Vagina (tissue), 2 donors: ENCODE results near the gene PMFBP1. TPM values are rescaled to one million over a fixed set of nuclear protein-coding genes. Genes with fewer than 3 reads are reported as not detected.

Experiments used
- DNase-seq, 2 donors: peaks; one replicate each; pipeline ENCODE4 v3.0.0-alpha.2; 2017; ENCODE audit errors: extremely low spot score in 2 of 2
- H3K27ac ChIP-seq: fragments of 200-600 bp; sonication (generic); one replicate; pipeline ENCODE4 v1.5.1; 2019
- H3K27me3 ChIP-seq: fragments of 200-600 bp; sonication (generic); one replicate; pipeline ENCODE4 v1.5.1; 2019
- H3K36me3 ChIP-seq, 2 donors: fragments of 200-600 bp; sonication (generic); one replicate each; pipeline ENCODE4 v1.5.1; 2017 to 2019
- H3K4me1 ChIP-seq: fragments of 200-600 bp; sonication (generic); one replicate; pipeline ENCODE4 v1.5.1; 2019
- H3K4me3 ChIP-seq, 2 donors: fragments of 200-600 bp; sonication (generic); 1 replicate in 1 of 2; 2 replicates in 1 of 2; pipeline ENCODE4 v1.5.1; 2016 to 2019
- H3K9me3 ChIP-seq: fragments of 200-600 bp; sonication (generic); one replicate; pipeline ENCODE4 v1.5.1; 2019
- CTCF ChIP-seq, 3 experiments: fragments of 450-650 bp in 2 of 3; fragments of 200-600 bp in 1 of 3; sonication (generic) in 1 of 3; IDR thresholded peaks; one replicate each; pipeline ENCODE4 v1.5.1; 2017 to 2019; ENCODE audit warnings: antibody characterized with exemption in 3 of 3, mild to moderate bottlenecking in 2 of 3, moderate library complexity in 2 of 3
- POLR2A ChIP-seq, 2 donors: fragments of 450-650 bp; IDR thresholded peaks; one replicate each; pipeline ENCODE4 v1.6.1; 2017; ENCODE audit warnings: antibody characterized with exemption in 2 of 2, mild to moderate bottlenecking in 2 of 2, moderate library complexity in 2 of 2
- POLR2AphosphoS5 ChIP-seq, 2 donors: sonication (generic); formaldehyde crosslinking; IDR thresholded peaks; one replicate each; pipeline ENCODE4 v1.9.0; 2017; ENCODE audit warnings: antibody characterized with exemption in 2 of 2, mild to moderate bottlenecking in 2 of 2, low read depth in 1 of 2; ENCODE audit not compliant: insufficient read depth in 1 of 2
- intact Hi-C: fragments of 100-400 bp; cut with DNase I; formaldehyde crosslinking; loops from one replicate; pipeline ENCODE4 v1.15.1; 2023
- total RNA-seq: library from RNA; depleted of rRNA; stranded (reverse); fragments of >200 nt; gene quantifications from one replicate; pipeline ENCODE4 v1.2.3, GENCODE V29; 2016

PMFBP1 gene
- total RNA-seq, 1 donor from 2014 or later, result not detected

- DNase-seq, result no peak
- intact Hi-C loops, result no loop called here
- Histone ChIP-seq H3K27ac (no peak overlapping the region), H3K27me3 (no peaks in the 10 kb centered on the region), H3K9me3 (no peaks in the 10 kb centered on the region), H3K4me1 (no peaks in the 10 kb centered on the region), H3K4me3 (no peak overlapping the region), H3K36me3 (no peaks in the 10 kb centered on the region)
- TF ChIP-seq POLR2A (IDR thresholded peaks at IDR 0.05) (no peak), POLR2AphosphoS5 (IDR thresholded peaks at IDR 0.05; ENCODE audit: insufficient read depth in 1 of 2, low read depth in 1 of 2) (no peak), CTCF (IDR thresholded peaks at IDR 0.05) (no peak)
These were observed 18.0 kb upstream of the PMFBP1 start for GRCh38 chr16:72189865-72190371.

- intact Hi-C loops, result no loop called here
- no peaks in the 10 kb centered on the region for H3K36me3 ChIP-seq
- H3K4me1 ChIP-seq, result no peaks in the 10 kb centered on the region
- H3K4me3 ChIP-seq, result no peak overlapping the region
- DNase-seq, result no peak
- no peaks in the 10 kb centered on the region for H3K27me3 ChIP-seq
- H3K27ac ChIP-seq, result no peak overlapping the region
- no peaks in the 10 kb centered on the region for H3K9me3 ChIP-seq
- TF ChIP-seq POLR2AphosphoS5 (IDR thresholded peaks at IDR 0.05; ENCODE audit: insufficient read depth in 1 of 2, low read depth in 1 of 2) (no peak), CTCF (IDR thresholded peaks at IDR 0.05) (no peak), POLR2A (IDR thresholded peaks at IDR 0.05) (no peak)
These were observed 16.6 kb upstream of the PMFBP1 start for GRCh38 chr16:72188541-72188940.

- H3K27me3 ChIP-seq, result no peaks in the 10 kb centered on the region
- H3K27ac ChIP-seq, result no peak overlapping the region
- no peaks in the 10 kb centered on the region for H3K36me3 ChIP-seq
- intact Hi-C loops, result no loop called here
- no peak for DNase-seq
- H3K9me3 ChIP-seq, result no peaks in the 10 kb centered on the region
- no peak overlapping the region for H3K4me3 ChIP-seq
- no peaks in the 10 kb centered on the region for H3K4me1 ChIP-seq
- TF ChIP-seq POLR2A (IDR thresholded peaks at IDR 0.05), result no peak
- no peak for TF ChIP-seq POLR2AphosphoS5 (IDR thresholded peaks at IDR 0.05; ENCODE audit: insufficient read depth in 1 of 2, low read depth in 1 of 2)
- no peak for TF ChIP-seq CTCF (IDR thresholded peaks at IDR 0.05)
These were observed 15.6 kb upstream of the PMFBP1 start for GRCh38 chr16:72187551-72187950.

- no peaks in the 10 kb centered on the region for H3K36me3 ChIP-seq
- no peaks in the 10 kb centered on the region for H3K9me3 ChIP-seq
- H3K4me1 ChIP-seq, result no peaks in the 10 kb centered on the region
- DNase-seq, result no peak
- no peak overlapping the region for H3K4me3 ChIP-seq
- intact Hi-C loops, result no loop called here
- no peak for TF ChIP-seq CTCF (IDR thresholded peaks at IDR 0.05)
- no peak for TF ChIP-seq POLR2A (IDR thresholded peaks at IDR 0.05)
- TF ChIP-seq POLR2AphosphoS5 (IDR thresholded peaks at IDR 0.05; ENCODE audit: insufficient read depth in 1 of 2, low read depth in 1 of 2), result no peak
- no peaks in the 10 kb centered on the region for H3K27me3 ChIP-seq
- H3K27ac ChIP-seq, result no peak overlapping the region
These were observed 11.0 kb upstream of the PMFBP1 start for GRCh38 chr16:72182976-72183375.

GRCh38 chr16:72179204-72179970 lies 7.4 kb upstream of the PMFBP1 start:
- H3K27me3 ChIP-seq, result no peaks in the 10 kb centered on the region
- H3K4me3 ChIP-seq, result no peak overlapping the region
- H3K36me3 ChIP-seq, result no peaks in the 10 kb centered on the region
- H3K27ac ChIP-seq, result no peak overlapping the region
- intact Hi-C loops, result no loop called here
- H3K9me3 ChIP-seq, result no peaks in the 10 kb centered on the region
- DNase-seq, result no peak
- TF ChIP-seq CTCF (IDR thresholded peaks at IDR 0.05) (no peak), POLR2AphosphoS5 (IDR thresholded peaks at IDR 0.05; ENCODE audit: insufficient read depth in 1 of 2, low read depth in 1 of 2) (no peak), POLR2A (IDR thresholded peaks at IDR 0.05) (no peak)
- H3K4me1 ChIP-seq, result no peaks in the 10 kb centered on the region
